ENCODE results near the gene ACOXL. TPM values are rescaled to one million over a fixed set of nuclear protein-coding genes. Genes with fewer than 3 reads are reported as not detected.

ACOXL gene
- total and polyA plus RNA-seq, 2 of the 8 experiments (the other 6 are each of a cell fraction or from before 2014, with no cell fraction given), result 11.4 to 20.6 TPM

DNA sequence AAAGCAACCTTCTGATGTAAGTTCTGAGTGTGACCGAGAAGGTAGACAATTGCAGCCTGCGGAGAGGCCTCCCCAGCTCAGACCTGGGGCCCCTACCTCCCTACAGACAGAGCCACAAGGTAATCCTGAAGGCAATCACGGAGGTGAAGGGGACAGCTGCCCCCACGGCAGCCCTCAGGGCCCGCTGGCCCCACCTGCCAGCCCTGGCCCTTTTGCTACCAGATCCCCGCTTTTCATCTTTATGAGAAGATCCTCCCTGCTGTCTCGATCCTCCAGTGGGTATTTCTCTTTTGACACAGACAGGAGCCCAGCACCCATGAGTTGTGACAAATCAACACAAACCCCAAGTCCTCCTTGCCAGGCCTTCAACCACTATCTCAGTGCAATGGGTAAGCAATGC, 391.4 kb downstream of the ACOXL start:
- peak overlapping the region in 1 of 4 experiments; percentile 93; a peak in 3 of 8 replicates for H3K4me3 ChIP-seq (ENCODE audit: extremely low read depth in 1 of 4, insufficient read depth in 2 of 4, low read depth in 3 of 4, low read length in 4 of 4)
- no peak overlapping the region for H3K56ac ChIP-seq (replicated peaks; ENCODE audit: insufficient read length, low read depth, low read length)
- FAIRE-seq, result no peak
- POLR2A ChIA-PET (ENCODE audit: partially characterized antibody), result interaction anchor here (0.6 to 1.4 kb wide), 2 partner anchors 9 to 594 kb away, joined by 4 to 5 read pairs; no protein-coding TSS in a partner anchor
- H3K23ac ChIP-seq (ENCODE audit: insufficient read length), result no peak overlapping the region
- no peak overlapping the region for H3K9ac ChIP-seq (replicated peaks in 1 of 4; ENCODE audit: extremely low read depth in 1 of 4, low read depth in 3 of 4, low read length in 3 of 4)
- H4K91ac ChIP-seq (replicated peaks; ENCODE audit: insufficient read length, low read length), result no peak overlapping the region
- H3K14ac ChIP-seq (ENCODE audit: insufficient read length), result no peak overlapping the region
- no peak overlapping the region for H2BK120ac ChIP-seq (replicated peaks; ENCODE audit: low read depth, low read length)
- 80% methylated on average over 7 of the region's 7 CpGs; no CpG with 5 or more reads in 1 of the 2 experiments for WGBS, 2 experiments (ENCODE audit: extremely low coverage in 1 of 2, insufficient coverage in 1 of 2, insufficient read length in 1 of 2, insufficient replicate concordance in 2 of 2, low coverage in 1 of 2, low lambda C conversion rate in 2 of 2, missing lambda C conversion rate in 1 of 2)
- CTCF ChIA-PET (ENCODE audit: partially characterized antibody), result interaction anchor here (0.6 to 2.4 kb wide), 2 partner anchors 9 to 248 kb away, joined by 3 to 10 read pairs; no protein-coding TSS in a partner anchor
- no peak for DNase-seq (ENCODE audit: low read depth in 1 of 2, low spot score in 2 of 2)
- H3K9me3 ChIP-seq (ENCODE audit: insufficient read depth in 2 of 2, low read depth in 1 of 2, low read length in 1 of 2), result no peaks in the 10 kb centered on the region
- H2AFZ ChIP-seq (ENCODE audit: low read length), result no peak overlapping the region
- peaks cover 0 to 19% (median 8%) of the 10 kb centered on the region in 4 experiments; a peak in 4 of 7 replicates for H3K4me1 ChIP-seq (replicated peaks in 1 of 4; ENCODE audit: control insufficient read depth in 3 of 4, insufficient read depth in 4 of 4, low read length in 3 of 4)
- H2BK5ac ChIP-seq (ENCODE audit: low read depth, low read length), result no peak overlapping the region
- H2BK15ac ChIP-seq (ENCODE audit: low read length), result no peak overlapping the region
- H3K27ac ChIP-seq (ENCODE audit: low read depth, low read length), result no peak overlapping the region
- H3K23me2 ChIP-seq (ENCODE audit: low read depth, low read length), result peaks cover 34% of the 10 kb centered on the region
- H3K18ac ChIP-seq (ENCODE audit: extremely low read depth, low read length), result no peak overlapping the region
- H3K4ac ChIP-seq (replicated peaks; ENCODE audit: insufficient read length, low read depth, low read length), result no peak overlapping the region
- H2AK5ac ChIP-seq (ENCODE audit: low read depth, low read length), result no peak overlapping the region
- peaks cover 6 to 47% (median 25%) of the 10 kb centered on the region in 4 experiments for H3K36me3 ChIP-seq (ENCODE audit: control insufficient read depth in 2 of 4, insufficient read depth in 4 of 4, low read length in 3 of 4)
- no peak overlapping the region for H4K8ac ChIP-seq (ENCODE audit: extremely low read depth, insufficient read depth, low read length)
- peaks cover 11 to 27% (median 22%) of the 10 kb centered on the region in 4 experiments; a peak in 6 of 7 replicates for H3K27me3 ChIP-seq (replicated peaks in 1 of 4; ENCODE audit: control insufficient read depth in 3 of 4, extremely low read depth in 1 of 4, insufficient read depth in 3 of 4, low read length in 3 of 4)
- H3K79me1 ChIP-seq (ENCODE audit: low read depth, low read length), result peaks cover under 1% of the 10 kb centered on the region; the same call in 1 of the 2 replicates
- H3K79me2 ChIP-seq (ENCODE audit: control insufficient read depth in 1 of 2, insufficient read depth in 2 of 2, low read length in 2 of 2), result peaks cover 0 to 54% of the 10 kb centered on the region in 2 experiments; a peak in 2 of 4 replicates
- H2BK12ac ChIP-seq (ENCODE audit: low read depth, low read length), result no peak overlapping the region
- H4K5ac ChIP-seq (ENCODE audit: insufficient read length, low read depth, low read length), result no peak overlapping the region
- TF ChIP-seq SP2 (IDR thresholded peaks at IDR 0.05; ENCODE audit: low read length) (no peak), RBBP5 (IDR thresholded peaks at IDR 0.05; ENCODE audit: borderline replicate concordance, low read depth, low read length) (no peak), BCL11A (IDR thresholded peaks at IDR 0.05; ENCODE audit: low read depth in 2 of 2, low read length in 2 of 2) (no peak), GABPA (IDR thresholded peaks at IDR 0.05; ENCODE audit: borderline replicate concordance, insufficient read depth, low read length) (no peak), EP300 (IDR thresholded peaks at IDR 0.05; ENCODE audit: borderline replicate concordance in 1 of 2, low read depth in 2 of 2, low read length in 2 of 2) (no peak), BRCA1 (IDR thresholded peaks at IDR 0.05; ENCODE audit: low read depth, low read length) (no peak), YY1 (IDR thresholded peaks at IDR 0.05; ENCODE audit: low read depth, low read length) (no peak), BACH1 (IDR thresholded peaks at IDR 0.05; ENCODE audit: low read length) (no peak), TAF1 (IDR thresholded peaks at IDR 0.05; ENCODE audit: low read depth, low read length) (no peak)
- peak overlapping the region; percentile 87 to 95; a peak in 3 of 4 replicates for H3K4me2 ChIP-seq (ENCODE audit: insufficient read depth in 1 of 2, low read depth in 2 of 2, low read length in 2 of 2)
- peaks cover 7 to 11% of the 10 kb centered on the region in 2 experiments for H4K20me1 ChIP-seq (replicated peaks in 1 of 2; ENCODE audit: control insufficient read depth in 1 of 2, insufficient read depth in 2 of 2, low read length in 2 of 2)
- H2BK20ac ChIP-seq (ENCODE audit: low read length), result no peak overlapping the region
